Measurements from ENCODE around the gene AHDC1. TPM values are rescaled to one million over a fixed set of nuclear protein-coding genes. Genes with fewer than 3 reads are reported as not detected.

AHDC1 gene
- total and polyA plus RNA-seq, 2 of the 13 experiments (the other 11 are each of a cell fraction or from before 2014, with no cell fraction given): 1.0 to 2.7 TPM

- TF ChIP-seq SAFB2 (CRISPR knock-in tag; IDR thresholded peaks at IDR 0.05; ENCODE audit: borderline replicate concordance, low read depth): no peak
- TF ChIP-seq HOXA7 (CRISPR knock-in tag; IDR thresholded peaks at IDR 0.05): no peak
- TF ChIP-seq FUBP1 (CRISPR knock-in tag; IDR thresholded peaks at IDR 0.05; ENCODE audit: borderline replicate concordance): no peak
- no peak for TF ChIP-seq THAP7 (CRISPR knock-in tag; IDR thresholded peaks at IDR 0.05)
- TF ChIP-seq U2AF2 (IDR thresholded peaks at IDR 0.05; ENCODE audit: low read depth, low read length): no peak
- 0 out of 2 replicates have a peak, but pooled peaks have one; percentile 34 for TF ChIP-seq ETV6 (CRISPR knock-in tag; conservative IDR thresholded peaks at IDR 0.05)
- no peak for TF ChIP-seq ZBTB40 (IDR thresholded peaks at IDR 0.05)
- no peak for TF ChIP-seq ZBTB40 (CRISPR knock-in tag; IDR thresholded peaks at IDR 0.05)
- TF ChIP-seq DRAP1 (CRISPR knock-in tag; IDR thresholded peaks at IDR 0.05): no peak
- no peak for TF ChIP-seq GFI1 (CRISPR knock-in tag; IDR thresholded peaks at IDR 0.05; ENCODE audit: borderline replicate concordance)
- no peak for TF ChIP-seq ZNF878 (CRISPR knock-in tag; IDR thresholded peaks at IDR 0.05)
Observed at GRCh38 chr1:27527890-27528817, 75.8 kb downstream of the AHDC1 start (continued).

All from HepG2 (cell line).